Fibroblast of pulmonary artery (primary cell): ENCODE measurements around the gene AMPD3.

Source experiments
- DNase-seq: peaks from one replicate; pipeline ENCODE4 v3.0.0-alpha.2; 2010; ENCODE audit warnings: low read depth
- H3K4me3 ChIP-seq: replicated peaks from 2 replicates; pipeline ENCODE4 v1.5.1; 2011; ENCODE audit warnings: low read depth, mild to moderate bottlenecking, control low read depth, low read length, moderate library complexity
- TF ChIP-seq, protein P1 (sequence below): IDR thresholded peaks from 2 replicates; pipeline ENCODE4 v1.5.1; 2011; ENCODE audit warnings: mild to moderate bottlenecking, control low read depth, low read length, inconsistent platforms; ENCODE audit errors: missing control alignments

The AMPD3 gene

DNA sequence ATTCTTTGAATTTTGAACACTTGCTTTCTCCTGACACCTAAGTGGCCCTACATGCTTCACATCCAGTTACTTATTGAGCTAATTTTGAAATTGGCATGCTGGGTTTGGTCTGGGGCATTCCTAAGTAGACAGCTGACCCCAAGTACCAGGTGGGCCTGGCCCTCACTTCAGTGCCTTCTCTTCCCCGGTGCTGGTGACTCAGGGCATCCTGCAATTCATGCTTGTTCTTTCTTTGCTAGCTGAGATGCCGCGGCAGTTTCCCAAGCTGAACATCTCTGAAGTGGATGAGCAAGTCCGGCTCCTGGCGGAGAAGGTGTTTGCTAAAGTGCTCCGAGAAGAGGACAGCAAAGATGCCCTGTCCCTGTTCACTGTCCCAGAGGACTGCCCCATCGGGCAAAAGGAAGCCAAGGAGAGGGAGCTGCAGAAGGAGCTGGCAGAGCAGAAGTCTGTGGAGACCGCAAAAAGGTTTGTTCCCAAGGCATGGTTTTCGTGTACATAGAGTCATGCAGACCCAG is 6.3 kb downstream of the AMPD3 start:
- DNase-seq, result no peak
- TF ChIP-seq, protein P1, sequence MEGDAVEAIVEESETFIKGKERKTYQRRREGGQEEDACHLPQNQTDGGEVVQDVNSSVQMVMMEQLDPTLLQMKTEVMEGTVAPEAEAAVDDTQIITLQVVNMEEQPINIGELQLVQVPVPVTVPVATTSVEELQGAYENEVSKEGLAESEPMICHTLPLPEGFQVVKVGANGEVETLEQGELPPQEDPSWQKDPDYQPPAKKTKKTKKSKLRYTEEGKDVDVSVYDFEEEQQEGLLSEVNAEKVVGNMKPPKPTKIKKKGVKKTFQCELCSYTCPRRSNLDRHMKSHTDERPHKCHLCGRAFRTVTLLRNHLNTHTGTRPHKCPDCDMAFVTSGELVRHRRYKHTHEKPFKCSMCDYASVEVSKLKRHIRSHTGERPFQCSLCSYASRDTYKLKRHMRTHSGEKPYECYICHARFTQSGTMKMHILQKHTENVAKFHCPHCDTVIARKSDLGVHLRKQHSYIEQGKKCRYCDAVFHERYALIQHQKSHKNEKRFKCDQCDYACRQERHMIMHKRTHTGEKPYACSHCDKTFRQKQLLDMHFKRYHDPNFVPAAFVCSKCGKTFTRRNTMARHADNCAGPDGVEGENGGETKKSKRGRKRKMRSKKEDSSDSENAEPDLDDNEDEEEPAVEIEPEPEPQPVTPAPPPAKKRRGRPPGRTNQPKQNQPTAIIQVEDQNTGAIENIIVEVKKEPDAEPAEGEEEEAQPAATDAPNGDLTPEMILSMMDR, result no peak
- no peak overlapping the region for H3K4me3 ChIP-seq

DNA sequence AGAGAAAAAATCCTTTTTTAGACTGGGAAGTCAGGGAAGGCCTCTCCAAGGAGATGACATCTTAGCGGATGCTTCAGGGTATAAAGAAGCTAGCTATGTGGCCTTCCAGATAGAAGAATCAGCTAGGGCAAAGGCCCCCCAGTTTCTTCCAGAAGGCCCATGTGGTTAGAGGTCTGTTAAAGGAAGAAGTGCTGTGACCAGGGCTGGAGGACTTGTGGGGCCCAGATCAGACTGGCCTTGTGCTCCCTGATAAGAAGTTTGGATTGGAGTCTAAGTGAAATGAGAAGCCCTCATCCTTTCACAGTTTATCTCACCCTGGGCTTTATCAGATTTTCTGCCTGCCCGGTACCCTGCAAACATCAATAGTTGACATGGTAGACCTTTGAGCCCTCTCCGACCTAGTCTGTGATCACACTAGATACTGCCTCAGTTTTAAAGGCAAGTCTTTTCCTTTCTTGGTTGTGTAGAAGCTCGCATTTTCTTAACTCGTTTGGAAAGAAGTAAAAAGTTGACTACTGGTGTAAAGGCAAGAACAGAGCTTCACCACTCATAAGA is 7.8 kb downstream of the AMPD3 start:
- TF ChIP-seq, protein P1, result no peak
- no peak overlapping the region for H3K4me3 ChIP-seq
- DNase-seq, result no peak

DNA sequence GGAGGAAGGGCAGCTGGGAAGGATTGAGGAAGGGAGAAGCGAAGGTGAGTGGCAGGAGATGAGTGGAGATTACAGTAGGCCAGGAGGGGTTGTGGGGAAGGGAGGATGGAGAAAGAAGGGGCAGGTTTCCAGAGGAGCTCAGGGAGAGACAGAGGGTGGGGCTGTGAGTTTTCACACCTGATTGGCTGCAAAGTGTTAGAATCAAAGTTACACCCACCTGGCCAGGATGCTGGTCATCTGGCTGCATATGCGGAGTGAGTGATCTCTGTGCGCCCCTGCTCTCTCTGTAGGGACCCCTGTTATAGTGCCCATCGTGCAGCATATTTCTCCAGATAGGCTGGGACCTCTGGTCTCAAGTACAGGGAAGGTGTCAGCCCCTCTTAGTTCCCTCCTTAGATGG is 18.3 kb downstream of the AMPD3 start:
- no peak for DNase-seq
- no peak overlapping the region for H3K4me3 ChIP-seq
- TF ChIP-seq, protein P1, result no peak

DNA sequence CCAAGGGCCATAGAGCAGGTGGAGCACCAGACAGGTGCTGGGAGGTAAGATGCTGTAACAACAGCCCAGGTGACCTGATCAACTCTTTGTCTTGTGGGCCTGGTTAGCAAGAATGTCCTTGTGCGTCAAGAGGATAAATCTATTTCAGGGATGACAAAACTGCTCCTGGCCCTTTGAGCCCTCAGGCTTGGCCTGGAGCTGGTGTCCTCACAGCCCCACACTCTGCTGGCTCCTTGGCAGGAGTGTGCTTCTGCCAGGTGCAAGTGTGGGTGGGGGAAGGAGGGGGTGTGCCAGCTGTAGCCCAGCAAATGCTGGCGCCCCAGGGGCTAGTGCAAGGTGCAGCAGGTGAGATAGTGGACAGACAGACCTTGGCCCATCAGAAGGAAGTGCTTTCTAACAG is 19.5 kb downstream of the AMPD3 start:
- DNase-seq, result no peak
- H3K4me3 ChIP-seq, result no peak overlapping the region
- TF ChIP-seq, protein P1, result no peak

DNA sequence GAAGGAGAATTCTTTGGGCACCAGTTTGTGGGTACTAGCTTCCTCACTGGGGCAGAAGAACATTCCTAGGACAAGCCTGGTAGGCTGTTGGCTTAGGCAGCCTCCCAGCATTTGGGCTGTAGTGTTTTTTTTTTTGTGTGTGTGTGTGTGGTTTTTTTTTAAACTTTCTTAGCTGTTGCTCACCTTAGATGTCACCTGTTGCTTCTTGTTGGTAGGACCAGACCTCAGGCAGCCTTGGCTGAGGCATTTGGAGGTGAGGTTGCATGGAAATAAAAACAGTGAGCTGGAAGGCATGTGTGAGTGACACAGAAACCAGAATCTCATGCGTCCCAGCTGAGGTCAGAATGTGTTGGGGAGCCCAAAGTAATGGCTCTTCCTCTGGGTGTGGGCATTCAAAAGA is 21.3 kb downstream of the AMPD3 start:
- DNase-seq, result no peak
- no peak overlapping the region for H3K4me3 ChIP-seq
- TF ChIP-seq, protein P1, result no peak

DNA sequence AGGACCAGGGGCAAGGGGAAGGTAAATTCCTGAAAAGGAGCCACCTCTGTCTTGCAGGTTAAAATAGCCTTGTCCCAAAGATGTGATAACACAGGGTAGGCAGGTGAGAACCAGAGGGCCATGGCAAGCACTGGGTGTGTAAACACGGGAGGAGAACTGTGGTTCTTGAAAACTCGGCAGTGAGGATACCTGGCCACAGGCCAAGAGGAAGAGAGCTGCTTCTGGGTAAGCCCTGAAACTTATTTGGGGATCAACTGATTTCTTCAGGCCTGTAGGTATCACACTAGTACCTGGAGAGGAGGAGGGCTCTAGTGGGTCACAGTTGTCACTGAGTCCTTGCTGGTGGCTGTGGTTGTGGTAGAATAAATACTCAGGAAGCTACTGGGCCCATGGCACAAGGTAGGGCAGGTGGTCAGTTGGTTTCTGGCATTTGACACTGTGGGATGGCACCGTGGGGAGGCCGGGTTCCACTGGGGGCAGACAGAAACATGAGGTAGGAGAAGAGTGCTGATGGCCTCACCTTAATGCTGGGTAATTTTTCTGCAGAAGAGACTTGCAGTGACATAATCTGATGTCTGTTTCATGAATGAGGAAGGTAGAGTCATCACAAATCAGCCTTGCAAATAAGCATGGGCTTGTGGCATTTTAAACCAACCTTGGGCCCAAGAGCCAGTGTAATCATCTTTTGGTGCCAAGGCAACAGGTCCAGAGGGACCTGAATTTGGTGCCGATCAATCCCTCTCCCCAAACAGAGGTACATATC is 22.0 kb downstream of the AMPD3 start:
- H3K4me3 ChIP-seq, result no peak overlapping the region
- TF ChIP-seq, protein P1, result no peak
- no peak for DNase-seq
